Occipital lobe (tissue), 2 donors: Measurements from ENCODE around the gene GAK. TPM values are rescaled to one million over a fixed set of nuclear protein-coding genes. Genes with fewer than 3 reads are reported as not detected.
A peak's percentile ranks its signal among the peaks of the same experiment; 100 is the strongest.
"Not testable (repeated sequence)": the region's sequence is repeated elsewhere in the genome, so short reads cannot be mapped to it uniquely, and the experiment has no call there.

ENCODE experiments used
- DNase-seq: peaks from one replicate; lab custom pipeline; 2025; lab: John Stamatoyannopoulos, UW
- total RNA-seq: library from RNA; depleted of rRNA; stranded (reverse); fragments of >200 nt; gene quantifications from one replicate; pipeline ENCODE4 v1.2.3, GENCODE V29; 2014

Gene GAK
- total RNA-seq, 1 donor from 2014 or later, result 45.2 TPM

DNA sequence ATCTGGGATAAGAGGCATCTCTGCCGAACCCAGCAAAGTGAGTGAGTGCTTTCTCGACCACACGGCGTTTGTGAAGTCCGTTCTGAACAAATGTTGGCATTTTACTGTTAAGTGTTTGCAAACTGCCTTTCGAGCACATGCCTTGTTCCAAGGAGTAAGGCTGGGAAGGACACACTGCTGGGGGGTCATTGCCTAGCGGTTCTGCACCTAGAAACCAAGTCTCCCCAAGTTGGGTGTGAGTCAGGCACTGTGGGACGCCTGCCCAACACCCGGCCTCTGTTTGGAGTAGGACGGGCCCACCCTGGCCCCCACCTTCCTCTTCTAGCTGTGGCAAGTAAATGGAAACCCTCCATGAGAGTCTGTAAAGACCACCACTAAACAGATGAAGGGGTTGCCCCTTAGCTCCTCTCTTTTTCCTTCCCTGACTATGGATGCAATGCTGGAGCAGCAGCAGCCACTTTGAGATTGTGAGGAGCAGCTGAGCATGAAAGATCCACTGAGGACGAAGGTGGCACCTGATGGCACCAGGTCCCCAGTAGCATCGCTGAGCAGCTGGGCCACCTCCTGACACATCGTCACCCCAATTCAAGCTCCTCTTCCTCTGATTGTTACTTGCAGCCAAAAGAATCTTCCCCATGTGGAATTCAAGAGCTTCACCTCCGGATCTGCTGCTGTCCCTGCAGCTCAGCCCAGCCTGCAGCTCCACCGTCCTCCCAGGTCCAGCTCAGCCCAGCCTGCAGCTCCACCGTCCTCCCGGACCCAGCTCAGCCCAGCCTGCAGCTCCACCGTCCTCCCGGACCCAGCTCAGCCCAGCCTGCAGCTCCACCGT, 112.5 kb downstream of the GAK start:
- no peak for DNase-seq

- DNase-seq, result no peak
Measured at GRCh38 chr4:818106-818921, 113.8 kb downstream of the GAK start.

DNA sequence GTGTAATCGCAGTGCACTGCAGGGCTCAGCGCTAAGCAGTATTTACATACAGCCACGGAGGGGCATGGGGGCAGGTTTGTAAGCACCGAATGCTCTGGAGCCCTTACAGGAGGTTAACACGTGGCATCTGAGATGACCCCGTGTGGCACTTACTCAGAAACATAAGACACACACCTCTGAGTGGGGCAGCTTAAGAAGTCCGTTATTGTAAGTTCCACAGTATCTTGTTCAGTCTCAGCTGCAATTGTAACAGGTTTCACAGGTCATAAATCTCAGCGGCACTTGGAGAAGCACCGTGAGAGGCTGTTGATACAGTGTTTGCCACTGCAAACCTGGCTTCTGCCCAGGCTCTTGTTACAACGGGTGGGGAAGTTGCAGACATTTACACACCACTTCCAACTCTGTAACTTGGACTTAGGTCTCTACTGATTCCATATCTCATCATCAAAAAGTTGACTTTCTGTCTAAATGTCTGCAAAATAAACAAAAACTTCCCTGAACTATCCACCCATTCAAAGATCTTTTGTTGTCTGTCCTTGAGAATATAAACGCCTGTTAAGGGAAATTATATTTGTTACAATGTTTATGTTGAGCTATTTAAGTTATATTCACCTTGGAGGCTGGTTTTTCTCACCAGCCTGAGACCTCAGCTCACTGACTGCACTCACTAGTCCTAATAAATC, 116.5 kb downstream of the GAK start:
- DNase-seq, result no peak

DNA sequence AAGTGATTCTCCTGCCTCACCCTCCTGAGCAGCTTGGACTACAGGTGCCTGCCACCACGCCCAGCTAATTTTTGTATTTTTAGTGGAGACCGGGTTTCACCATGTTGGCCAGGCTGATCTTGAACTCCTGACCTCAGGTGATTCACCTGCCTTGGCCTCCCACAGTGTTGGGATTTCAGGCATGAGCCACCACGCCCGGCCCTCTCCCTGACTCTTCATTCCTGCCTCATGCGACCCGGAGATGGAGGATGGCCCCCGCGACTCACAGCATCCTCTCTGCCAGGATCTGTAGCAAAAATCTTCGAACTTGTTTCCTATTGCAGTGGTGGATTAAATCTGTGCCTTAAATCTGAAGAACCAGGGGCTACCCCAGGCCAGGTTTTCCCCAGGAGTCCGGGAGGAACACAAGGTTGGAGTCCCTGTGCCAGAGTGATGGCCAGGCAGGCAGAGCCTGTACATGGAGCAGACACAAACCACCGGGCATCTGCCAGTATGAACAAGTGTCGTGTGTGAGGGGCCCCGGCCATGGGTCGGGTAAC, 117.7 kb downstream of the GAK start:
- DNase-seq, result no peak

DNA sequence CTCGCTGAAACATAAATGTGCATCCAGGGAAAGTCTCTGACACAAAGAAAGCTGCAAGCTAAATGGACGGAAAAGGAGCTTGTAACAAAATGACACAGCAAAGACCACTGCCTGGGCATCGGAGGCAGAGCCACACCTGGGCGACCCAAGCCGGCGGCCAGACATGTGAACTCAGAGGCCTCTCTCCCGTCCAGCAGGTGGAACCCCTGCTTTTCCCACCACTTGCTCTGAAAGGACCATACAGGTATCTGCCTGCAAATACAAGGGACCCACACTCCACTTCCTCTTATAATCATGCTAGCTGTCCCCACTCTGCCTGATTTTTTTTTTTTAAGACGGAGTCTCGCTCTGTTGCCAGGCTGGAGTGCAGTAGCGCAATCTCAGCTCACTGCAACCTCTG, 118.2 kb downstream of the GAK start:
- DNase-seq, result no peak

DNA sequence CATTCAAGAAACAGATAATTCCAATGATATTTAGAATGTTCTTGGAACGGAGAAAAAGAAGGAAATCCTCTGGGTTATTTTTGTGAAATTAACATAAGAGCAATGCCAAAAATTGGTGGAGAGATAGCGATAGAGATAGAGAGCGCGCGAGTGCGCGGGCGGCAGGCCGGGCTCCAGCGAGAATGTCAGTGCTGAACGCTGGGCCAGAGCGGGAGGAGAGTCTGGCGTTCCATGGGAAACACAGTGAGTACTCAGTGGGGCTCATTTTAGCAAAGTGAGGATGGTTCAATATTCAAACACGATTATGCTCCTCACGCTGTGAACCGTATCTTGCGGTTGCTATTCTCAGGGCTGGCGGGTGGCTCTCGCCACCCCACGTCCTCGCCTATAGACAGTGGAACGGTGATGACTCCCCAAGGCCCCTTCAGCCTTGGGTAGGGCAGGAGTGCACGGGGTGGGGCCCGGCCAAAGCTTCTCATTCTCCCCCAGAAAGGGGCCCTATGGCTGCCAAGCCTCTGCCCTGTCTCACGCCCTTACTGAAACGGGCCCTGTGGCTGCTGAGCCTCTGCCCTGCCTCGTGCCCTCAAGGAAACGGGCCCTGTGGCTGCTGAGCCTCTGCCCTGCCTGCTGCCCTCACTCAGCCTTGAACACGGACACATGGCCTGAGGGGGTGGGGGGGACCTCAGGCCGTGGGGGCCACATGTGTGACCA, 123.1 kb downstream of the GAK start:
- DNase-seq, result peak; percentile 35

- DNase-seq, result no peak
Measured at GRCh38 chr4:807792-808191, 124.3 kb downstream of the GAK start.

DNA sequence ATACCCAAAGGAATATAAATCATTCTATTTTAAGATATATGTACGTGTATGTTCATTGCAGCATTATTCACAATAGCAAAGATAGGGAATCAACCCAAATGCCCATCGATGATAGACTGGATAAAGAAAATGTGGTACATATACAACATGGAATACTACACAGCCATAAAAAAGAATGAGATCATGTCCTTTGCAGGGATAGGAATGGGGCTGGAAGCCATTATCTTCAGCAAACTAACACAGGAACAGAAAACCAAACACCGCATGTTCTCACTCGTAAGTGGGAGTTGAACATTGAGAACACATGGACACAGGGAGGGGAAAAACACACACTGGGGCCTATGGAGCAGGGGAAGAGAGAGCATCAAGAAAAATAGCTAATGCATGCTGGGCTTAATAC, 125.1 kb downstream of the GAK start:
- DNase-seq, result not testable (repeated sequence)

DNA sequence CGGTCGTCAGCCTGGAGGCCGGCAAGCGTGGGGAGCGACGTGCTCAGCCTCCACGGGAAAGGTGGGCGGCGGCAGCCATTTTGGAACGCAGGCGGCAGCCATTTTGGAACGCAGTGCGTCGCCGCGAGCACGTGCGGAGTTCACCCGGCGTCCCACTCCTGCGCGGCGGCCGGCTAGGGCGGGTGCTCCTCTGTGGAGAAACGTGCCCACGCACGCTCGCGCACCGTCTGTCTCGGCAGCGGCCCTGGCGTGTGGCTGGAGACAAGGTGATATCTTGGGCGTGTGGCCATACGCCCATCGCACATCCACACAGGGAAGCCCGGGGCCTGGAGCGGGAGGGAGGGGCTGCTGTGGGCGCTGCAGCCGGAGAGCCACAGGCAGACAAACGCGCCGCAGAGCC, 127.3 kb downstream of the GAK start:
- DNase-seq, result no peak

- DNase-seq, result no peak
Measured at GRCh38 chr4:803884-804283, 128.2 kb downstream of the GAK start.

GRCh38 chr4:801436-802124, 130.5 kb downstream of the GAK start:
- DNase-seq, result no peak

Other genes with a start within 250 kb of the GAK start
- 0.62 TPM for gene SLC49A3, start 243.2 kb downstream of the GAK start, total RNA-seq
- gene PCGF3, start 226.5 kb downstream of the GAK start, total RNA-seq, result 82.7 TPM
- gene CPLX1, start 106.2 kb downstream of the GAK start, total RNA-seq, result 1.6 TPM
- 30.3 TPM for gene TMEM175, start 144 bp upstream of the GAK start, total RNA-seq
- gene DGKQ, start 41.3 kb upstream of the GAK start, total RNA-seq, result 6.7 TPM
- 6.9 TPM for gene IDUA, start 54.7 kb upstream of the GAK start, total RNA-seq
- gene SLC26A1, start 61.1 kb upstream of the GAK start, total RNA-seq, result 4.2 TPM
- gene FGFRL1, start 79.3 kb upstream of the GAK start, total RNA-seq, result 2.3 TPM
- 1.1 TPM for gene RNF212, start 181.2 kb upstream of the GAK start, total RNA-seq
- gene SPON2, start 240.3 kb upstream of the GAK start, total RNA-seq, result 3.3 TPM